ENCODE results near the gene GPC3. TPM values are rescaled to one million over a fixed set of nuclear protein-coding genes. Genes with fewer than 3 reads are reported as not detected.

GPC3 gene
- total and polyA plus RNA-seq, 2 experiments from 2014 or later: 171 to 323 TPM

DNA sequence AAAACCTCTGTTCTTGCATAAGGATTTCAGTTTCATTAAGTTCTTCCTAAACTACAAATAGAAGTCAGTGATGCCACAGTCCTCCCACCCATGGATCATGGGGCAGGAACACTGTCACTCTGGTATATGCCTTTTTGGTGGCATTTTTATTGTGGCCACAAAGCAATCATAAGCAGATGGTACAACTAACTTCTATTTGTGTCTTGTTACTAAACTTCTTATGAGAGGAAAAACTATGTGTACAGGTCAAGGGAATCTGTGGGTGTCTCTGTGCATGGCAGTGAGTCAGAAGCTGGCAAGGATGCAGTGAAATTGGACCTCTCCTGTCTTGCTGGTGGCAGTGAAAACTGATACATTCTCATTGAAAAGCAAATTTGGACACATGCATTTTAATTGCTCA, 325.1 kb downstream of the GPC3 start:
- no peak overlapping the region for H3K27ac ChIP-seq
- DNase-seq (ENCODE audit: low read depth in 1 of 2, low spot score in 1 of 2): peak in 1 of 2 donors; percentile 49
- H3K36me3 ChIP-seq: no peaks in the 10 kb centered on the region
- H3K4me3 ChIP-seq: no peak overlapping the region
- no peaks in the 10 kb centered on the region for H3K9me3 ChIP-seq (ENCODE audit: low read depth)
- H3K4me1 ChIP-seq (ENCODE audit: low read depth): peaks cover 28% of the 10 kb centered on the region
- H3K27me3 ChIP-seq: no peaks in the 10 kb centered on the region
- TF ChIP-seq, protein P1, sequence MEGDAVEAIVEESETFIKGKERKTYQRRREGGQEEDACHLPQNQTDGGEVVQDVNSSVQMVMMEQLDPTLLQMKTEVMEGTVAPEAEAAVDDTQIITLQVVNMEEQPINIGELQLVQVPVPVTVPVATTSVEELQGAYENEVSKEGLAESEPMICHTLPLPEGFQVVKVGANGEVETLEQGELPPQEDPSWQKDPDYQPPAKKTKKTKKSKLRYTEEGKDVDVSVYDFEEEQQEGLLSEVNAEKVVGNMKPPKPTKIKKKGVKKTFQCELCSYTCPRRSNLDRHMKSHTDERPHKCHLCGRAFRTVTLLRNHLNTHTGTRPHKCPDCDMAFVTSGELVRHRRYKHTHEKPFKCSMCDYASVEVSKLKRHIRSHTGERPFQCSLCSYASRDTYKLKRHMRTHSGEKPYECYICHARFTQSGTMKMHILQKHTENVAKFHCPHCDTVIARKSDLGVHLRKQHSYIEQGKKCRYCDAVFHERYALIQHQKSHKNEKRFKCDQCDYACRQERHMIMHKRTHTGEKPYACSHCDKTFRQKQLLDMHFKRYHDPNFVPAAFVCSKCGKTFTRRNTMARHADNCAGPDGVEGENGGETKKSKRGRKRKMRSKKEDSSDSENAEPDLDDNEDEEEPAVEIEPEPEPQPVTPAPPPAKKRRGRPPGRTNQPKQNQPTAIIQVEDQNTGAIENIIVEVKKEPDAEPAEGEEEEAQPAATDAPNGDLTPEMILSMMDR (IDR thresholded peaks at IDR 0.05; ENCODE audit: low read depth, low read length): no peak

DNA sequence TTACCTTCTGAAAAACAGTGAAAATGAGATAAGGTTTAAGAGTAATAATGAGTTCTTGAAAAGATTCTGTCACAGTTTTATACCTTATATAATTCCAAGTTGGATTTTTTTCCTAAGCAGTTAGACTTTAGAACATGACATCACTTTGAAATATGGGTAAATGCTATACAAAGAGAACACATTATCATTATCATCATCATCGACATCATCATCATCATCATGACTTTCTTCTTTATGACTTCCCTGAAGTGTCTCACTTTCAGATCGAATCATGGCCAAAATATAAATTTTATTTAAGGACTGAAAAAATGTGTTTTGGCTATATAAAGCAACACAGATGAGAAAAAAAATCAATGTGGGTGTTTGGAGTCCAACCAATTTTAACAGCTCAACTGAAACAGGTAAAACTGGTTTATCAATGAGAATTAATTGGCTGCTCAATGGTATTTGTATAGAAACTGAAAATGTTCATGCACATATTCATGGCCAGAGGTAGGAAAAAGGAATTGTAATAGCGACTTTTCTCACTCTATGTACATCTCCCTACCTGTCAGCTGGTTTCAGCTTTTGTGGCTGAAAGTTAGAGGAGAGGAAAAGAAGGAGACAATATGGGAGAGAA, 327.0 kb downstream of the GPC3 start:
- TF ChIP-seq, protein P1 (IDR thresholded peaks at IDR 0.05; ENCODE audit: low read depth, low read length): no peak

DNA sequence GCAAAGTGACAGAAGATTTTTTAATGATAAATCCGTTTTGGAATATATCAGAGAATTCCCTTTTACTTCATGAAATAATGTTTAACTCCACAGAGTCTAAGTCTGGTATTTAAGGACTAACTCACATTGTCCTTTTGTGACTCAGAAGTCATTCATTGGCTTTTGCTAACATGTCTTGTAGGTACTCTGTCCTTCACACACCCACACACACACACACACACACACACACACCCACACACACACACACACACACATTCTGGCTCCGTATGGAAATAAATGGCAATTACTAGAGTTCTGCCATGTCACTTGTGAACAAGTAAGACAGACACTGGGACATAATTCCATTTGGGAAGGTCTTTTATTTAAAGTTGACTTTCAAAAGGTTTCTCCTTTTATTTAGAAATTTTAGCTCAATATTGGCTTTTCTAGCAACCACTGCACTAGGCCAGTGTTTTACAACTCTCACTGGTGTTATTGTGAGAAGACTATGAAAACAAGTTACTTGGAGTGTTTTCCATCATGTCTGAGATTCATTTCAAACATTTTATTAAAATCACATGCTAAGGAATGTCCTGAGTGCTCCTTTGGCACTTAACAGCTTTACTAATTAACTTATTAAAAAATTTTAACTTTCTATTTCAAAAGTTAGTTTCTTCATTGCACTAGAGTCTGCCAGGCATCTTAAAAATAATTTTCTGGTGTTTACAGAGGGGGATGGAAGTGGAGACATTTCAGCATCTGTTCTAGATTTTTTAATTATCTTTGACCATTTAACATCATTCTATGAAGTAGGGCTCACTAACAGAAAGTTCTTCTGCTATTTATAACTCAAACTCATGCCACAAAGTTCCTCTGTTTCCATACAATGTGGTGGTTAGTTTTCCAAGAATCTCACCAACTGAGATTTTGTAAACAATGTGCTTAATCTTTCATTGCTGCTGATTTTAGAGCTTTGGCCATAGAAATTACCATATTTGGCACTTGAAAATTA, 329.8 kb downstream of the GPC3 start:
- H3K36me3 ChIP-seq: no peaks in the 10 kb centered on the region
- H3K9me3 ChIP-seq (ENCODE audit: low read depth): no peaks in the 10 kb centered on the region
- DNase-seq (ENCODE audit: low read depth in 1 of 2, low spot score in 1 of 2): peak in 1 of 2 donors; percentile 3
- TF ChIP-seq, protein P1 (IDR thresholded peaks at IDR 0.05; ENCODE audit: low read depth, low read length): no peak
- no peak overlapping the region for H3K27ac ChIP-seq
- H3K4me3 ChIP-seq: no peak overlapping the region
- H3K4me1 ChIP-seq (ENCODE audit: low read depth): peaks cover 22% of the 10 kb centered on the region
- no peaks in the 10 kb centered on the region for H3K27me3 ChIP-seq

More for the DNA sequence above, 327.0 kb downstream of the GPC3 start:
- DNase-seq (ENCODE audit: low read depth in 1 of 2, low spot score in 1 of 2): no peak
- H3K9me3 ChIP-seq (ENCODE audit: low read depth): no peaks in the 10 kb centered on the region
- H3K4me1 ChIP-seq (ENCODE audit: low read depth): peaks cover 28% of the 10 kb centered on the region
- H3K36me3 ChIP-seq: no peaks in the 10 kb centered on the region
- no peaks in the 10 kb centered on the region for H3K27me3 ChIP-seq
- H3K27ac ChIP-seq: no peak overlapping the region
- H3K4me3 ChIP-seq: no peak overlapping the region

DNA sequence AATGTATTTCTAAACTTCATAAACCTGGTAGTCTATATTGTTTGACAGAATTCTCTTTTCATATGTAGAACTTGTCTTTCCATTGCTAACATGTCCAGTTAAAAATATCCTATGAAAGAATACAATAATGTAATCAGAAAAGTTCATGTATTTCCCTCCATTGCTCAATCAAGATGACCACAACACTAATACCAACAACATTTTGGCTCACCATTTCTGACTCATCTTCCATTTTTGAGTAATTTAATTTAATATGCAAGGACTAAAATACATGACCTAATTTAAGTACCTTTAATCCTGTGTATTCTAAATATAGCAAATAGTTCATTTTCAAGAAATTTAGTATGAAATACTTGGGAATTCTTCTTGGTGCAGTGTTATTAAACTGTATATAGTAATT, 330.6 kb downstream of the GPC3 start:
- Histone ChIP-seq H3K27me3 (no peaks in the 10 kb centered on the region), H3K9me3 (ENCODE audit: low read depth) (no peaks in the 10 kb centered on the region), H3K4me3 (no peak overlapping the region), H3K27ac (no peak overlapping the region), H3K36me3 (no peaks in the 10 kb centered on the region), H3K4me1 (ENCODE audit: low read depth) (peaks cover 30% of the 10 kb centered on the region)
- peak in 1 of 2 donors; percentile 55 for DNase-seq (ENCODE audit: low read depth in 1 of 2, low spot score in 1 of 2)
- TF ChIP-seq, protein P1 (IDR thresholded peaks at IDR 0.05; ENCODE audit: low read depth, low read length): no peak

DNA sequence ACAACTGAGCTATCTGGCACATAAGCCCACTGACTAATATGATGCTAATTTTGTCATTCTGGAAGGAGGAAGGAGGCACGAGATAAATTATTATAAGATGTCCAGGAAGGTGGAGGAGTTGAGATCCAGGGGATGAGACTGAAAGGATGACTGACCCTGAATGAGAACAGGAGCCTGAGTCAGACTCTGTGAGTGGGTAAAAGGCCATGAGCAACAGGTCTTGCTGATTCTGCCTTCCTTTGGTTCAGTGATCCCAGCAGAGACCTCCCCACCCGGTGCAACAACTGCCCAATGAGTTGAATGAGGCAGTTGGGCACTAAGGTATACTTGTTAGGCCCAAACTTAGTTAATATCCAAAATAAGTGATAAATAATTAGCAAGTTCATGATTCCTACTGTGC, 332.0 kb downstream of the GPC3 start:
- DNase-seq (ENCODE audit: low read depth in 1 of 2, low spot score in 1 of 2): no peak
- H3K27ac ChIP-seq: no peak overlapping the region
- H3K4me3 ChIP-seq: no peak overlapping the region
- TF ChIP-seq, protein P1 (IDR thresholded peaks at IDR 0.05; ENCODE audit: low read depth, low read length): no peak
- H3K4me1 ChIP-seq (ENCODE audit: low read depth): peaks cover 36% of the 10 kb centered on the region
- no peaks in the 10 kb centered on the region for H3K36me3 ChIP-seq
- H3K9me3 ChIP-seq (ENCODE audit: low read depth): no peaks in the 10 kb centered on the region
- H3K27me3 ChIP-seq: no peaks in the 10 kb centered on the region
